ENCODE results near the gene ACMSD. TPM values are rescaled to one million over a fixed set of nuclear protein-coding genes. Genes with fewer than 3 reads are reported as not detected.
"Not testable (repeated sequence)": the region's sequence is repeated elsewhere in the genome, so short reads cannot be mapped to it uniquely, and the experiment has no call there.

Gene ACMSD
- total RNA-seq, 1 donor from 2014 or later: not detected

DNA sequence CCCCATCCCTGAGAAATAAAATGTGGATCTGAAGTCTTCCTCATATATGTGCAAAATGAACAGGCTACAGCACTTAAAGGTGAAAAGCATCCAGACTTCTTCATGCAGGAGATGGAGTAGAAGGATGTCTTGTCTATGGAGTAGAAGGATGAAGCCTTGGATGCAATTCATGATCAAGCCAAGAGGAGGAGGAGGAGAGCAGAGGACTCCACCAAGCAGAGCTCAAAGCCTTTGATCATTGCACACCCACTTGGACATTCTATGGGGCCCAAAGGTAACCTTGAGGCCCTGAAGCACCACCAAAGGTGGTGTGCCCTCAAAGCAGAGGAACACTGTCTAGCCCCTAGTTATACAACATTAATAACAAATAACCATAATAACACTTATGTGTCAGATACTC lies 17.3 kb downstream of the ACMSD start:
- no peak for ATAC-seq

DNA sequence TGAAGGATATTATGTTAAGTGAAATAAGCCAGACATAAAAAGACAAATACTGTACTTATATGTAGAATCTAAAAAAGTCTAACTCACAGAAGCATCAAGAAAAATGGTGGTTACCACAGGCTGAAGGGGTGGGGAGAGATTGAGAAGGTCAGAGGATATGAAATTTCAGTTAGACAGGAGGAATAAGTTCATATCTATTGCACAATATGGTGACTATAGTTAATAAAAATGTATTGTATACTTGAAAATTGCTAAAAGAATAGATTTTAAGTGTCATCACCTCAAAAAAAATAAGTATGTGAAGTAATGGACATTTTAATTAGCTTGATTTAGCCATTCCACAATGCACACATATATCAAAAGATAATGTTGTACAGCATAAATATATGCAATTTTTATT lies 19.8 kb downstream of the ACMSD start:
- ATAC-seq: no peak

DNA sequence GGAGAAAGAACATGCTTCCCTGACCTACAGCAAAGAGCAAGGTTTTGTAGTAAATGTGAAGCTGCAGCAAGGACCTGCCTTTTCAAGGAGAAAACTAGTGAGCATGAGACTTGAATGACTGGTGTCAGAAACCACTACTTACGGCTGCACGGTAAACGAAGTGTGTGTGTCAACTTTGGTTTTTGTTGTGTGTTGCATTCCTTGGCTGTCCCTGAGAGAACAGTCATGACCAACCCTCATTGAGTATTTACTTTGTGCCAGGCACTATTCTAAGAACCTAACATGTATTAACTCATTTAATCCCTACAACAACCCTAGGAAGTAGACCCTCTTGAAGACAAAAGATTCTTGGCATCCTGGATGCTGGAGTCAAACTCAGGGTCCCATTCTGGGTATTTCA lies 22.8 kb downstream of the ACMSD start:
- no peak for ATAC-seq

DNA sequence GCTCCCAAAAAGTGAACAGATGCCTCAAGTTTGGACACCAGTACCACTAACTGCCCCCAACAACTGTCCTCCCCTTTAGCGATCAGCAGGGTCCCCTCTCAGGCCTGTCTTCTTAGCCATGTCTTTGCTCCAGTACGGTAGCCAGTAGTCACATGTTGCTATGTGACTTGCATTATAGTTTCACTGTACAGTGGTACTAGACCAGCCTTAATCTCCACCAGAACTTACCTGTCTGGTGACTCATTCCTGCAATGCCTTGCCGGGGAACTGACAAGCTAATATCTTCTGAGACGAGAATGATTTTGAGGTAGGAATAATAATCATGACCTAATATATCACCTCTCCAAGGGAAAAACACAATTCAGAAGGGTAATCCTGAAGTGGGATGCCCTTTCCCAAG lies 23.7 kb downstream of the ACMSD start:
- ATAC-seq: peak; percentile 87

DNA sequence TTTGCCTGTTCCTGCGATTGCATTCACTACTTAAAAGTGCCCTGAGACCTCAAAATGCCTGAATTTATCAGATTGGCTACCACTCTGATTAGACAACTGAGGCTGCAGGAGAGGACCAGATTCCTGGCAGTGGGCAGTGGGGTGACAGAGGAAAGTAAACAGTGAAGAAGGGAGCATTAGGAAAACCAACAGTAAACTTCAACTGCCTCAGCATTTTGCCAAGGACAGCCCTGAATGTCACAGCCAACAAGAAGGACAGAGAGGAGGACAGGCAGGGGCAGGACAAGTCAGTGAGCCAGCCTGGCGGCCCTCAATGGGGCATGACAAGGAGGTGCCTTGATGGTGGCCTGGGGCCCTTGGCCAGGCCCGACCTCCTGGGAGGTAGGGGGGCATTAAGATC lies 24.3 kb downstream of the ACMSD start:
- ATAC-seq: no peak

DNA sequence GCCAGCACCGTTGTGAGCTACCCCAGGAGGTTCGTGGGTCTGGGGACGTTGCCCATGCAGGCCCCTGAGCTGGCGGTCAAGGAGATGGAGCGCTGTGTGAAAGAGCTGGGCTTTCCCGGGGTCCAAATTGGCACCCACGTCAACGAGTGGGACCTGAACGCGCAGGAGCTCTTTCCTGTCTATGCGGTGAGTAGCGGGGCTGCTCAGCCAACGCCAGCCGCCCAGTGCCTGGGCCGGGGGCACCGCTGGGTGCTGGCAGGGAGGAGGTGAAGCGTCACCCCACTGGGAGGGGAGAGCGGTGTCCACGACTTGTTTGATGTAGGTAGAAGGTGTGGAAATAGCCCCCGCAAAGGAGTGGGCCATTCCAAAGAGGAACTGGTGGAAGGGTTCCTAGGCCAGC lies 25.0 kb downstream of the ACMSD start:
- ATAC-seq: no peak

DNA sequence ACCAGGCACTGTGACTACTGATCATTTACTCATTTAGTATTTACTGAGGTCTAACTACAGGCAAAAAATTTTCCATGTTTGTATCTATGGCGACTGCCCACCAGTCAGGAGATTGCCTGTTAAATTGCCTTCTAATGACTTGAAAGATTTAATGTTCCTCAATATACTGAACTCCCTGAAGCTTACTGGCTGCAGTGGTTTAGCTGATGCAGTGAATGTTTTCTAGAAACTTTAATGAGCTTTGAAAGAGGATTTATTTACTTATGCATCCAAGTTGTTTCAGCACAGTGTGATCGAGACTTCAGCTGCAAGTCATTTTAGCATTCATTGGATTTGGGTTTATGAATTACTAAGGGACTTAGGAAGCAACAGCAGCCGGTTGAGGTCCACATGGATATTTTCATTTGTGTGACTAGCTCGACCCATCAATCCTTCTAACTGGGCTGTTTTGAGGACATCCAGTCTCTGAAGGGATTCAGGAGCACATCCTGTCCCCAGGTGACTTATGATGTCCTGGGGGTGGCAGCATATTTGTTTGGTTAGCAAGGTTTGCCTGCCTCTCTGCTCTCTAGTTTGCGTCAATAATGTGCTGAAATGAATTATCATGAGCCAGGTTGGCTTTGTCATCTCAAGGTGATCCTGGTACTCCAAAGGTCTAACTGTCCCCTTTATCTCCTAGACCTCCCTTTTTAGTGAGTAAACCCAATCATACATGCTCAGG lies 26.8 kb downstream of the ACMSD start:
- no peak for ATAC-seq

DNA sequence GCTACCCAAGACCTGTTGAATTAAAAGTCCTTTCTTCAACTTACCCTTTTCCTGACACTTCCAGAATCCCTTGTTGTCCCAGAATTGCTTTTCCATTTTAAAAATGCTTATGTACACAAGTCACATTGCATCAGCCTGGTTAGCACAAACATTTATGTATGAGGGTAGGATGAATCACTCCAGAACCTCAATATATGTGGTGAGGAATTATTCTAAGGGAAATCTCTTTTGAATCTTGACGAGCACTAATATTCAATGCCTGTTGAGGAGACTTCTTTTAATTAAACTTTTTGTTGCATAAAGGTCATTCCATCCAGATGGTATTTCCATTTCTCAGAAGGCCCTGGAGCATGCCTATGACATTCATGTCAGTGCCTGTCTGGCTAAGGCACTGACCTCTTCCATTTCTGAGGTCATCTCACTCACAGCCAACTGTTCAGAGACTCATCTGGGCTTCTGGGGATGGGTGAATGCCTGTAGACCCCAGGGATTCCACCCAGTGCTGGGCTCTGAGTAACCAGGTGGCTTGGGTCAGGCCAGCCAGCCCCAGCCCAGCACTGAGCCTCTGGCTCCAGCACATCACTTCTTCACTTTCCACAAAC lies 28.2 kb downstream of the ACMSD start:
- ATAC-seq: no peak

DNA sequence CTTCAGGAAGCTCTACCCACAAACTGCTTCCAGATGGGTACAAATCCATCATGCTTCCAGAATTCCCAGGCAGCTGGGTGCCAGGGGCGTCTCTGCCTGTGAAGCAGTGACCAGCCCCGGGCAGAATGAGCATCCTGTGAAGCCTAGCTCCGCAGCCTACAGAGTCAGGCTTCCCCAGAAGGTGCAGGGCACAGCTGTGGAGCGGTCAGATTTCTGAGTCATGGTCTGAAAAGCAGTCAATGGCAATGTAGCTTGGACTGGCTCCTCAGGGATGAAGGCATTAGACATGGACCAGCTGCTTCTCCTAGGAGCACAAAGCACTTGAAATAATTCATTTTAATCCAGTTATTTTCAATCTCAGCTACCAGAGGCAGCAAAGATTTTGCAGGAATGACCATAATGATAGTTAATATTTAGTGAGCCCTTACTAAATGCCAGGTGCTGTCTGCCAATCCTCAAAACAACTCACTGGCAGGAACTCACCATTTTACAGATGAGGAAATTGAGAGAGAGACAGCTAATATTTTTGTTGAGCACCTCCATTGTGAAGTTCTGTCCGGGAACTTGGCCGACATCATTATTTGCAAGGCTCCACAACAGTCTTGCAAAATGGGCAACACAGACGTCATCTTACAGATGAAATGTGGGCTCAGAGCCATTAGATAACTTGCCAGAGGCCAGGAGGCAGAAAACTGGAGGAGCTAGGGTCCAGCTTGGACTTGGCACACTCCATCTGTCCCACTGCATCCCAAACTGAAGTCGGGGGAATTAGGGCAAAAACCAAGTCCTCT lies 31.7 kb downstream of the ACMSD start:
- ATAC-seq: no peak

DNA sequence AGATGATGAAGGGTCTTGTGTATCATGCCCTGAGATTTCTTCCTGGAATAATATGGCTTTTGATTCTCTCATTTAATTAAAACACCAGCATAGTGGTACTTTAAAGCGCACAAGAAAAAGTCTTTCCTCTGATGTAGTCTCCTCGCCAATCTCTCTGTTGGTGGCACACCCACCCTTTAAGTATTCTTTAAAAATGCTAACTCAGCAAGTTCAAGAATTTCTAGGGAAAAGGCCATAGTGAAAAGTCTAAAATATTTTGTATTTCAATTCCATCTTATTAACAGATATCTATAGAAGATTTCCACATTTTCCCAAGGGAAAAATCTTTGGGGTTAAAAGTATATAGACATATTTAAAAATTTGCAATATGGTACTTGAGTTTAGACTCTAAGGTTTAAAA lies 34.7 kb downstream of the ACMSD start:
- ATAC-seq: no peak

DNA sequence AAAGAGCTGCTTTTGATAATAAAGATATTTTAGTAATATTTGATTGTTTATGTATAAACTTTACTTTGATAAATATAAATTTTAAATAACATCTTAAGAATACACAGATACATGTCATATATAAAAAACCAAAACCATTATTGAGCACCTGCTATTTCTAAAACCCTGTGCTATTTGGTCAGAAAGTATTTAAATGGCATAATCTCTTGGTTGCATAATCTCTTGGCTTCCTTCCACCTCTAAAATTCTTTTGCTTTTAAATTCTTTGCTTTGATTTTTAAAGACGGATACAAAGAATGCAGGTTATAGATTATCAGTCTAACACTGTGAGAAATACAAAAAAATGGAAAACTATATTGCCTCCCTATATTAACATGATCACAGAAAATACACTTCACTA lies 36.9 kb downstream of the ACMSD start:
- no peak for ATAC-seq

DNA sequence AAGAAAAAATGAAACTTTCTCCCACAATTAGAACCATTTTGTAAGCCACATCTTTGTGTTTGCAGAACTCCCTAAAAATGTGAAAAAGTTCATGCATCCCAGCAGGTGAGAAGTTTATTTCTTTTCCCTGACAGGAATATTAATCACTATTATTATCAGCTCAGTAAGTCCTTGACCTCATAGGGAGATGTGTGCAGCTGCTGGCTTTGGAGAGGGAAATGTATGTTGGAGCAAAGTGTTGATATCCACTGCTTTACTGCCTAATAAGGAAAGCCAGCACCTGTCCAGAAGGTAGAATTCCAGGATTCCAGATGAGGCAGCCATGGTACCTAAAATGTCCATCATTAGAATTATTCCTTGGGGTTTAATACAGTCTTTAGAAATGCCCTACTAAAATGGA lies 44.4 kb downstream of the ACMSD start:
- ATAC-seq: no peak

DNA sequence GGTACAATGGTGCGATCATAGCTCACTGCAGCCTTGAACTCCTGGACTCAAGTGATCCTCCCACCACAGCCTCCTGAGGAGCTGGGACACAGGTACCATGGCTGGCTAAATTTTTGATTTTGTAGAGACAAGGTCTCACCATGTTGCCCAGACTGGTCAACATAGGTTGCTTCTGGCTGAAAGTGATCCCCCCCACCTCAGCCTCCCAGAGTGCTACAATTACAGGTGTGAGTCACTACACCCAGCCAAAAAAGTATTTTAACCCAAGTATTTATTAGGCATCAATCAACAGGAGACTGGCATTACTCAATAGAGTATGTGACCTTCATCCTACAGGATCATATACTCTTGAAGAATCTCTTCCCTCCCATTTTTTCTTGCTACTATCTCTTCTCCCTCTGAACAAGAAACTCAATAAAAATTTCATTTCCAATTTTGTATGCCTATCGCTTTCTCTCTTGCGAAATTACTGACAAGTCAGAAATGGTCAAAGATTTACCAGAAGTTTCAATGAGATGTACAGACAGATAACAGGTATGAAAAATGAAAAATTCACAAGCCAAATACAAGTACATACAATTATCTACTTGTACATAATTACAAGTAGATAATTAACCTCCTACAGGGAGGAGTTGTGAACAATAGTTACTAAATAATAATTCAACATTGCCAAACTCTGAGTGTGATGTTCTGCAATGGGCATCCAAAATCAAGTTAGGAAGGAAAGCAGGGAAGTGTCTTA lies 45.3 kb downstream of the ACMSD start:
- ATAC-seq: no peak

DNA sequence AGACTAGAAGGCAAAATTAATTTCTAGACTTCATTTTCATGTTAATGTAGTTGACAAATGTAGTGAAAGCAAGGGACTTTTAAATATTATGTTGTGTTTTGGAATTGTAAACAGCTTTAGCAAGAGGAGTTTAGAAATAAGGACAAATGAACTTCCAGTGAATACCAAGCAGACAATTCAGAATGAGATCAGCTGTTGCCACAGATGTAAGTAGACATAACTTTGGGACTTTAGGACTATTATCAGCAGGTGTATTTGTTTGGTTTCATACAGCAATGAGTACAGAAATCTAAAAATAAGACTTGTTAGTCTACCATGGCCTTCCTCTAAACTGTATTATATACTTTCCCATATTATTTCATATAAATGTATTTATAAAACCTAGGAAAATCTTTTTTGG lies 46.0 kb downstream of the ACMSD start:
- no peak for ATAC-seq

DNA sequence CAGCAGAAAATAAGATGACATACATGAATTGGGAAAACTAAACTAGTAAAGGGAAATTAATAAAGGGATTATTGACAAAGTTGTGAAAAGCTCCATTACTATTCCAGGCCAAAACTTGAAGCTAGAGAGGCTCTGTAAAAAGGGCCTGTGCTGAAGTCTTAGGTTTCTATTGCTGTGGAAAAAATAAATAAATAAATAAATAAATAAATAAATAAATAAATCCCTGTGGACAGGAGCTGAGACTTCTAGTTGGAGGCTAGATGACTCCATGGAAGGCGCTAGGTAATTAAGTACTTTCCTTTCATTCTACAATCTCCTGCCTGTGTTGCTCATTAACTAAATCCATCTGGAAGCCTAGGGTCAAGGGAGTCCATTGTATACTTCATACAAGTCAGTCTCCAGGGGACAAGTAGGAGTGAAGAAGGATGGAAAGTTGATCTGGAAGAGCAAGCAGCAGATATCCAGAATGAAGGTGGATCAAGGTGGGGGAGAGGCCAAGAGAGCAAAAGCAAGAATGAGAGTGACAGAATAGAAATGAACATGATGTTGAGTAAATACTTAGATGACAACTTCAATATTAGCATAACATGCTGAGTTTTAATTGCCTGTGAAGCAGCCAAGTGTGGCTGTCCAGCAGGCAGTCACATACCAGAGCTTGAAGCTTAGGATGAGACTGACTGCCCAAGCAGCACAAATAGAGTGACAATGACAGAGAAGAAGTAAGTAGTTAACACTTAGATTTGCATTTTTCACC lies 54.0 kb downstream of the ACMSD start:
- no peak for ATAC-seq

DNA sequence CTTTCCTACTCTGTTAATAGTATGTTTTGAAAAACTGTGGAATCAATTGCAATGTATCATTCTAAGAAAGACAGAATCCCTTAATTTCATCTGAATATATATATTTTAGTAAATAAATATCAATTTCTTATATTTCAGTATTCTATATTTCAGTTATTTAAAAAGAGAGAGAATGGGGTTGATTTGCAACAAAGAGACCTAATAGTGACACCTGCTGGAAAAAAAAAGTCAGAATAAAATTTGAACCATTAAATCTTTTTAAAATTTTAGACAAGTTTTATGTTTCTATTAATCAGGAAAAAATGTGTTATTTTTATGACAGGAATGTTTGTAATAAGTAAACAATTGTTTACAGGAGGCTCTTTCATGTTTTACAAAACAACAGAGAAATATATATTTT lies 59.5 kb downstream of the ACMSD start:
- no peak for ATAC-seq

DNA sequence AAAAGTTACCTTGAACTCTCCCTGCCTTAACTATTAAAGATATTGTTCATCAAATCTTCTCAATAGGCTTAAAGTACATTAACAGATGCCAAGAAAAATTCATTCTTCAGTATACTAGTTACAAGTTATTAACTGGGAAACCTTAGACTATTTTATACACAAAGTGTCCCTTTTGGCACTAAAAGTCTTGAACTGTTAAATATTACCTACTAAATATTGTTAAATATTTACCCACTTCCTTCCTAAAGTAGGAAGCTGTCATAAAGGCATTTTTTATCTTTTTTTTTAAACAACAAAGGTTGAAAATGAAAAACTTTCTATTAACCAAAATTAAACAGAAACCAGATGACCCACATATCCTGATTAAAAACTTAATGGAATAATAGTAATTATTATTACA lies 60.8 kb downstream of the ACMSD start:
- ATAC-seq: no peak

DNA sequence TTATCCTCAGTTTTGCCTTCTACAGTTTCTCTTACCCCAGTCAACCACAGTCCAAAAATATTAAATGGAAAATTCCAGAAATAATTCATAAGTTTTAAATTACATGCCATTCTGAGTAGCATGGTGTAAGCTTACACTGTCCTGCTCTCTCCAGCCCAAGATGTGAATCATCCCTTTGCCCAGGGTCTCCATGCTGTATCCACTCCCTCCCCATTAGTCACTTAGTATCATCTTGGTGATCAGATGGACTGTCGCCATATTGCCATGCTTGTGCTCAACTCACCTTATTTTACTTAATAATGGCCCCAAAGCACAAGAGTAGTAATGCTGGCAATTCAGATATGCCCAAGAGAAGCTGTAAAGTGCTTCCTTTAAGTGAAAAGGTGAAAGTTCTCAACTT lies 61.7 kb downstream of the ACMSD start:
- ATAC-seq: no peak

DNA sequence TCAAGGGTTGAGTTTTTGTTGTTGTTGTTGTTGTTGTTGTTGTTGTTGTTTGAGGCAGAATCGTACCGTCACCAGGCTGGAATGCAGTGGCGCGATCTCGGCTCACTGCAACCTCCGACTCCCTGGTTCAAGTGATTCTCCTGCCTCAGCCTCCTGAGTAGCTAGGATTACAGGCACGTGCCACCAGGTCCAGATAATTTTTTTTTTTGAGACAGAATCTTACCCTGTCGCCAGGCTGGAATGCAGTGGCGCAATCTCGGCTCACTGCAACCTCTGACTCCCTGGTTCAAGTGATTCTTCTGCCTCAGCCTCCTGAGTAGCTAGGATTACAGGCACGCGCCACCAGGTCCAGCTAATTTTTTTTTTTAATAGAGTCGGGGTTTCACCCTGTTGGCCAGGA lies 65.3 kb downstream of the ACMSD start:
- ATAC-seq: not testable (repeated sequence)

DNA sequence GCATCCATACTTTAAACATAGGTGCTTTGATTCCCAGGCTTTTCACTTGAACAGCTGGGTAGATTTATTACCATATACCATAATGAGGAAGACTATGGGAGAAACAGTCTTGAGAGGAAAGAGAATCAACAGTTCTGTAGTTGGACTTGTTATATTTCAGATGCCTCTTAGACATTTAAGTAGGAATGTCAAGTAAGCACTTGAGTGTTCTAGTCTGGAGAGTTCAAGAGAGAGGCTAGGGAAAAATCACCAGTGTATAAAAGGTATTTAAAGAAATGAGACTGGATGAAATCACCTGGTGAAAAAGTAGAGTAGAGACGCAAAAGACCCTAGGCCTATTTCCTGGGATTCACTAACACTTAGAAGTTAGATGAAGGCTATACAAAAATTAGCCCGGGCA lies 66.8 kb downstream of the ACMSD start:
- ATAC-seq: no peak

DNA sequence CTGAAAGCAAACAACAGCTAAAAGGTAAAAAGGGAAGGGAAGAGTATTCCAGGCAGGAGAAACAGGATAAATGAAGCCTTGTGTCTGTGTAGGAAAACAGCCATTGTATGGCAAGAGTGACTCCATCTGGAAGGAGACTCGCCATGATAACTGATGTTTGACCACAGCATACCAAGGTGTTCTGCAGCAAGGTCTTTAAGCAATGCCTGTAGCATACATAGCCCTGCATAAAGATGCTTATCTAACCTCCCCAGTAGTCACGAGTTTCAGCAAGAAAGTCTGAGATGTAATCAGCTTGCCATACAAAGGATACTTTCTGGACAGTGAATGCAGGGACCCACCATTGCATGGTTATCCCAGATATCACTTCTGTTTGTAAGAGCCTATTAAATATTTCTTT lies 68.3 kb downstream of the ACMSD start:
- ATAC-seq: no peak

DNA sequence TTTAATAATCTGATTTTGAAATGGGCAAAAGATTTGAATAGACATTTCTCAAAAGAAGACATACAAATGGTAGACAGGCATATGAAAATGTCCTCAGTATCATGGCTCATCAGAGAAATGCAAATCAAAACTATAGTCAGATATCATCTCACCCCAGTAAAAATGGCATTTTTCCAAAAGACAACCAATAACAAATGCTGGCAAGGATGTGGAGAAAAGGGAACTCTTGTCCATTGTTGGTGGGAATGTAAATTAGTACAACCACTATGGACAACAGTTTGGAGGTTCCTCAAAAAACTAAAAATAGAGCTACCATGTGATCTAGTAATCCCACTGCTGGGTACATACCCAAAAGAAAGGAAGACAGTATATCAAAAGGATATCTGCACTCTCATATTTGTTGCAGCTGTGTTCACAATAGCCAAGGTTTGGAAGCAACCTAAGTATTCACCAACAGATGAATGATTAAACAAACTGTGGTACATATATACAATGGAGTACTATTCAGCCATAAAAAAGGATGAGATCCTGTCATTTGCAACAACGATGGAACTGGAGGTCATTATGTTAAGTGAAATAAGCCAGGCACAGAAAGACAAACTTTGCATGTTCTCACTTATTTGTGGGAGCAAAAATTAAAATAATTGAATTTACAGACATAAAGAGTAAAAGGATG lies 69.2 kb downstream of the ACMSD start:
- not testable (repeated sequence) for ATAC-seq
